IMR-90 (cell line): ENCODE measurements around the gene TXNL4A. TPM values are rescaled to one million over a fixed set of nuclear protein-coding genes. Genes with fewer than 3 reads are reported as not detected.
A peak's percentile ranks its signal among the peaks of the same experiment; 100 is the strongest.

Source experiments
- ATAC-seq: fragments of 200-7000 bp; cut with Tn5 transposase; 2 replicates; pipeline ENCODE4 v1.9.1; 2020; ENCODE audit warnings: low read depth, mild to moderate bottlenecking, moderate library complexity
- Bru-seq: library from RNA; stranded (reverse); fragments of 400-500 nt; gene quantifications from one replicate; lab custom pipeline; 2021; lab: Mats Ljungman, UMichigan
- BruChase-seq, 2 experiments: library from RNA; stranded (reverse); fragments of 400-500 nt; gene quantifications; one replicate each; lab custom pipeline; 2021; lab: Mats Ljungman, UMichigan
- BruUV-seq: library from RNA; stranded (reverse); fragments of 400-500 nt; replicated peaks from 2 replicates; lab custom pipeline; 2021; lab: Mats Ljungman, UMichigan
- CTCF ChIA-PET: fragments of 300-600 bp; formaldehyde crosslinking; extraction: SDS; loops from one replicate; lab custom pipeline; 2021; ENCODE audit warnings: antibody characterized with exemption; lab: Yijun Ruan, JAX
- POLR2A ChIA-PET: fragments of 300-600 bp; sonication (Branson Sonifier 250); formaldehyde crosslinking; loops from one replicate; lab custom pipeline; 2022; ENCODE audit warnings: antibody characterized with exemption; ENCODE audit not compliant: unreplicated experiment; lab: Charles Lee
- DNase-seq: peaks from one replicate; pipeline ENCODE4 v3.0.0; 2013
- H2AFZ ChIP-seq: replicated peaks from 2 replicates; pipeline ENCODE3; 2013; ENCODE audit warnings: low read length, mild to moderate bottlenecking; ENCODE audit not compliant: poor library complexity
- H2AK5ac ChIP-seq: 2 replicates; pipeline ENCODE4 v1.6.1; 2013; ENCODE audit warnings: low read depth, low read length, inconsistent platforms
- H2AK9ac ChIP-seq: replicated peaks from 2 replicates; pipeline ENCODE3; 2013; ENCODE audit warnings: mild to moderate bottlenecking, low read depth, low read length, moderate library complexity; ENCODE audit not compliant: poor library complexity
- H2BK120ac ChIP-seq: 2 replicates; pipeline ENCODE4 v1.6.1; 2013; ENCODE audit warnings: low read depth, low read length, inconsistent platforms
- H2BK15ac ChIP-seq: 3 replicates; pipeline ENCODE4 v1.6.1; 2013; ENCODE audit warnings: low read depth, low read length, inconsistent platforms
- H2BK20ac ChIP-seq: 2 replicates; pipeline ENCODE4 v1.6.1; 2013; ENCODE audit warnings: low read depth, mild to moderate bottlenecking, inconsistent platforms, low read length, moderate library complexity
- H2BK5ac ChIP-seq: 2 replicates; pipeline ENCODE4 v1.6.1; 2013; ENCODE audit warnings: mild to moderate bottlenecking, low read depth, low read length, inconsistent platforms; ENCODE audit not compliant: poor library complexity, severe bottlenecking
- H3K14ac ChIP-seq: replicated peaks from 2 replicates; pipeline ENCODE4 v1.6.1; 2013; ENCODE audit warnings: low read depth, low read length, inconsistent platforms
- H3K18ac ChIP-seq: 2 replicates; pipeline ENCODE4 v1.6.1; 2013; ENCODE audit warnings: low read depth, low read length, control low read depth
- H3K23ac ChIP-seq: 2 replicates; pipeline ENCODE4 v1.6.1; 2013; ENCODE audit warnings: low read depth, low read length, inconsistent platforms
- H3K27ac ChIP-seq: 2 replicates; pipeline ENCODE4 v1.5.1; 2013; ENCODE audit warnings: mild to moderate bottlenecking, control low read depth, low read length; ENCODE audit not compliant: insufficient read depth
- H3K27me3 ChIP-seq: 2 replicates; pipeline ENCODE4 v1.6.1; 2013; ENCODE audit warnings: low read length; ENCODE audit not compliant: control insufficient read depth, insufficient read depth
- H3K36me3 ChIP-seq: 2 replicates; pipeline ENCODE4 v1.6.1; 2013; ENCODE audit warnings: low read length, mixed read lengths; ENCODE audit not compliant: control insufficient read depth, insufficient read depth
- H3K4ac ChIP-seq: 2 replicates; pipeline ENCODE4 v1.6.1; 2013; ENCODE audit warnings: low read depth, low read length, inconsistent platforms
- H3K4me1 ChIP-seq: 2 replicates; pipeline ENCODE4 v1.6.1; 2013; ENCODE audit warnings: low read length, mixed read lengths; ENCODE audit not compliant: control insufficient read depth, insufficient read depth
- H3K4me2 ChIP-seq: 2 replicates; pipeline ENCODE4 v1.6.1; 2013; ENCODE audit warnings: low read depth, mild to moderate bottlenecking, control low read depth, low read length, moderate library complexity
- H3K4me3 ChIP-seq: 2 replicates; pipeline ENCODE4 v1.5.1; 2013; ENCODE audit warnings: low read depth, mild to moderate bottlenecking, control low read depth, low read length, moderate library complexity; ENCODE audit not compliant: insufficient read depth
- H3K56ac ChIP-seq: 2 replicates; pipeline ENCODE4 v1.6.1; 2013; ENCODE audit warnings: low read length, inconsistent platforms; ENCODE audit not compliant: insufficient read depth; ENCODE audit errors: extremely low read depth
- H3K79me1 ChIP-seq, 2 experiments: 2 replicates each; pipeline ENCODE4 v1.6.1; 2013; ENCODE audit warnings: low read length in 2 of 2, inconsistent platforms in 1 of 2, low read depth in 1 of 2
- H3K9ac ChIP-seq: 2 replicates; pipeline ENCODE4 v1.6.1; 2013; ENCODE audit warnings: low read depth, low read length, control low read depth
- H3K9me1 ChIP-seq: 2 replicates; pipeline ENCODE4 v1.6.1; 2013; ENCODE audit warnings: low read length, inconsistent platforms; ENCODE audit not compliant: insufficient read depth
- H3K9me3 ChIP-seq: 2 replicates; pipeline ENCODE4 v1.6.1; 2013; ENCODE audit warnings: low read length; ENCODE audit not compliant: control insufficient read depth, insufficient read depth
- H4K20me1 ChIP-seq: 2 replicates; pipeline ENCODE4 v1.6.1; 2013; ENCODE audit warnings: low read length, inconsistent platforms; ENCODE audit not compliant: insufficient read depth
- H4K5ac ChIP-seq: 2 replicates; pipeline ENCODE4 v1.6.1; 2013; ENCODE audit warnings: mild to moderate bottlenecking, low read depth, low read length, control low read depth
- H4K8ac ChIP-seq, 2 experiments: 2 replicates each; pipeline ENCODE4 v1.6.1; 2013; ENCODE audit warnings: low read depth in 2 of 2, low read length in 2 of 2, control low read depth in 1 of 2, inconsistent platforms in 1 of 2
- H4K91ac ChIP-seq: 2 replicates; pipeline ENCODE4 v1.6.1; 2013; ENCODE audit warnings: low read depth, low read length, inconsistent platforms; ENCODE audit not compliant: insufficient read depth
- BHLHE40 ChIP-seq: fragments of 150-350 bp; IDR thresholded peaks from 2 replicates; pipeline ENCODE4 v1.6.1; 2016; ENCODE audit warnings: mild to moderate bottlenecking, low read depth, low read length
- CHD1 ChIP-seq: IDR thresholded peaks from 2 replicates; pipeline ENCODE4 v1.6.1; 2012; ENCODE audit warnings: low read depth, low read length, improper control_type of control experiment
- FOS ChIP-seq: fragments of 150-350 bp; IDR thresholded peaks from 2 replicates; pipeline ENCODE4 v1.6.1; 2016; ENCODE audit warnings: low read depth, low read length
- MAZ ChIP-seq: IDR thresholded peaks from 2 replicates; pipeline ENCODE4 v1.6.1; 2012; ENCODE audit warnings: low read depth, mild to moderate bottlenecking, low read length, improper control_type of control experiment, moderate library complexity, borderline replicate concordance
- MXI1 ChIP-seq: IDR thresholded peaks from 2 replicates; pipeline ENCODE4 v1.6.1; 2012; ENCODE audit warnings: low read depth, mild to moderate bottlenecking, low read length, moderate library complexity, borderline replicate concordance
- POLR2A ChIP-seq: IDR thresholded peaks from 2 replicates; pipeline ENCODE4 v1.6.1; 2012; ENCODE audit warnings: mild to moderate bottlenecking, low read depth, low read length
- RAD21 ChIP-seq: IDR thresholded peaks from 2 replicates; pipeline ENCODE4 v1.6.1; 2012; ENCODE audit warnings: low read length, improper control_type of control experiment
- WGBS, 2 experiments: methylation state at CpG; one replicate each; pipeline versions ENCODE4 v1.1.5 to v1.1.7; 2013; ENCODE audit warnings: missing lambda C conversion rate in 2 of 2; ENCODE audit not compliant: insufficient read length in 1 of 2; ENCODE audit errors: extremely low coverage in 2 of 2; 5-methylcytosine and 5-hydroxymethylcytosine counted together
- dilution Hi-C: fragments of 300-500 bp; cut with HindIII; formaldehyde crosslinking; loops from one replicate; pipeline ENCODE4 v1.14.3; 2018; ENCODE audit warnings: low sequenced_read_pairs; ENCODE audit not compliant: unreplicated experiment
- in situ Hi-C: fragments of 300-500 bp; cut with MboI; formaldehyde crosslinking; loops from 3 replicates; pipeline ENCODE4 v1.14.3; 2019; ENCODE audit warnings: low sequenced_read_pairs, inconsistent platforms, mixed read lengths
- intact Hi-C: fragments of 100-400 bp; cut with micrococcal nuclease; formaldehyde crosslinking; loops from 2 replicates; pipeline ENCODE4 v1.10.0; 2022
- long read RNA-seq: library from polyadenylated mRNA; unstranded; transcript quantifications from one replicate; pipeline ENCODE4 v2.0.0, GENCODE V29; 2021; ENCODE audit not compliant: unreplicated experiment
- polyA plus RNA-seq, 3 experiments: library from polyadenylated mRNA; depleted of rRNA; stranded (reverse); fragments of >200 nt; gene quantifications; 2 replicates each; pipeline ENCODE4 v1.2.3, GENCODE V29; 2012; ENCODE audit warnings: low replicate concordance in 1 of 3
- total RNA-seq: library from RNA; depleted of rRNA; stranded (reverse); fragments of >200 nt; gene quantifications from 2 replicates; pipeline ENCODE4 v1.2.3, GENCODE V29; 2012; rRNA removed
- TF ChIP-seq, protein P1 (sequence below): fragments of 150-350 bp; IDR thresholded peaks from 2 replicates; pipeline ENCODE4 v1.6.1; 2017; ENCODE audit warnings: mild to moderate bottlenecking, antibody characterized with exemption, low read length, low read depth

Gene TXNL4A, protein sequence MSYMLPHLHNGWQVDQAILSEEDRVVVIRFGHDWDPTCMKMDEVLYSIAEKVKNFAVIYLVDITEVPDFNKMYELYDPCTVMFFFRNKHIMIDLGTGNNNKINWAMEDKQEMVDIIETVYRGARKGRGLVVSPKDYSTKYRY
- total RNA-seq (38.7 and 72.8 TPM in 2 replicates), polyA plus RNA-seq (2012; rRNA removed) (103 and 130 TPM in 2 replicates), Bru-seq, nascent RNA (percentile 77 among the genes with signal in this experiment), BruChase-seq, experiment 1, labeled RNA remaining after a 6-hour chase (percentile 81 among the genes with signal in this experiment), BruChase-seq, experiment 2, labeled RNA remaining after a 2-hour chase (percentile 75 among the genes with signal in this experiment)
- 55.2 and 96.9 TPM in 2 replicates for polyA plus RNA-seq (2012; cell fraction: cytosol; rRNA removed)
- 22.7 and 54.6 TPM in 2 replicates for polyA plus RNA-seq (2012; cell fraction: nucleus; rRNA removed; ENCODE audit: low replicate concordance)
- long read RNA-seq, transcript TXNL4A-201 (3 exons, 3,504 nt) = major isoform, 85 of 116 reads
- long read RNA-seq, partial matches to known transcripts = 15 of 116 reads
- long read RNA-seq, other reads (novel, unspliced or antisense) = 9 of 116 reads

DNA sequence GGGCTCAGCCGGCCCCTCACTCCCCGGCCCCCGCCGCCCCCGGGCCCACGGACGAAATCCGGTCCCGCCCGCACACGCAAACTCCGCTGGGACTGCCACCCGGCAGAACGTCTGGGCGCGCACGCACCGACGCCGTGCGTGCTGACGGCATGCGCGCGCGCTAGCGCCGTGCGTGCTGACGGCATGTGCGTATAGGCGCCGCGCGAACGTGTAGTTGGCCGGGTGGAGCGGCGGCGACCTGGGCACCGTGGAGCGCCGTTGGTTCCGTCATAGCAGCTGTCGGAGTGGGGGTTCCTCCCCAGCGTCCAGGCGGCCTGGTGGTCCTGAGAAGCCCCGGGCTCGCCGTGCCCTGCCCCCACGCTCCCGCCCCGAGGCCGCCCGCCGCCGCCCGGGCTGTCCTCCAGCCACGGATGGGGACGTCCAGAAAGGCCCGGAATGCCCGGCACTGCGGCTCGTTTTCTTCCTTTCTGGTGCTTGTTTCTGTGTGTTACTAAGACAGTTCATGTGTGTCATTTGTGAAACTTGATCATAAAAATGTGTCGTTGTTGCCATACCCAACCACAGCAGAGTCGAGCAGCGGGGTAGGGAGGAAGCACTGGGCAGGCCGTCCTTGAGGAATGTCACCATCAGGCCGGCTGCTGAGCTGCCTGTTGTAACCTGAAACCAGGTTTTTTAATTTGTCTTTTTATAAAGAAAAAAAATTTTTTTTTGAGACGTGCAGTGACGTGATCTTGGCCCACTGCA lies at the start of gene TXNL4A:
Gene TXNL4A (minus strand): TSS at position 113 of the 744 bp plus-strand sequence. CDS start 171 bp downstream, outside the sequence.
- Histone ChIP-seq H3K27ac (peak within 1 kb of the TSS; percentile 94), H3K36me3 (peaks cover 9% of the 10 kb centered on the region), H3K4ac (peak within 1 kb of the TSS; percentile 96), H3K4me3 (peak within 1 kb of the TSS; percentile 85), H4K8ac (peak within 1 kb of the TSS; percentile 94 to 99), H3K56ac (peak within 1 kb of the TSS; percentile 93), H2BK20ac (no peak within 1 kb of the TSS), H3K23ac (peak within 1 kb of the TSS; percentile 94), H3K4me2 (peak within 1 kb of the TSS; percentile 89), H2BK15ac (no peak within 1 kb of the TSS; the same call in 2 of the 3 replicates), H2AK5ac (peak within 1 kb of the TSS; percentile 100), H3K14ac (peak within 1 kb of the TSS; percentile 99), H2BK120ac (peak within 1 kb of the TSS; percentile 63), H3K9me3 (no peaks in the 10 kb centered on the region), H2AK9ac (peak within 1 kb of the TSS; percentile 97), H2AFZ (peak within 1 kb of the TSS; percentile 98), H3K27me3 (no peaks in the 10 kb centered on the region), H3K79me1 (peaks cover 7 to 38% of the 10 kb centered on the region in 2 experiments; a peak in 3 of 4 replicates), H4K20me1 (peaks cover 44% of the 10 kb centered on the region), H3K18ac (peak within 1 kb of the TSS; percentile 68), H2BK5ac (peak within 1 kb of the TSS; percentile 91), H3K9me1 (0 out of 2 replicates have a peak, but pooled peaks cover 3% of the 10 kb centered on the region), H4K5ac (peak within 1 kb of the TSS; percentile 92), H3K4me1 (peaks cover 7% of the 10 kb centered on the region), H3K9ac (peak within 1 kb of the TSS; percentile 96), H4K91ac (peak within 1 kb of the TSS; percentile 91)
- peak; percentile 89 for DNase-seq
- TF ChIP-seq POLR2A (peak; percentile 77), RAD21 (no peak), BHLHE40 (peak; percentile 90), MAZ (peak; percentile 27; the same call in 1 of the 2 replicates), FOS (0 out of 2 replicates have a peak, but pooled peaks have one; percentile 28), CHD1 (0 out of 2 replicates have a peak, but pooled peaks have one; percentile 69), MXI1 (peak; percentile 59; the same call in 1 of the 2 replicates)
- TF ChIP-seq, protein P1, sequence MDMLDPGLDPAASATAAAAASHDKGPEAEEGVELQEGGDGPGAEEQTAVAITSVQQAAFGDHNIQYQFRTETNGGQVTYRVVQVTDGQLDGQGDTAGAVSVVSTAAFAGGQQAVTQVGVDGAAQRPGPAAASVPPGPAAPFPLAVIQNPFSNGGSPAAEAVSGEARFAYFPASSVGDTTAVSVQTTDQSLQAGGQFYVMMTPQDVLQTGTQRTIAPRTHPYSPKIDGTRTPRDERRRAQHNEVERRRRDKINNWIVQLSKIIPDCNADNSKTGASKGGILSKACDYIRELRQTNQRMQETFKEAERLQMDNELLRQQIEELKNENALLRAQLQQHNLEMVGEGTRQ = no peak
- in situ Hi-C loops = no loop called here
- POLR2A ChIA-PET = no interaction called here
- ATAC-seq = peak; percentile 95
- CTCF ChIA-PET = no interaction called here
- WGBS, 2 experiments = 0% methylated on average over 41 of the region's 71 CpGs; no CpG with 5 or more reads in 1 of the 2 experiments
- no TSS peak for BruUV-seq
- dilution Hi-C loops = no loop called here
- intact Hi-C loops = loop anchor here (1.0 to 5.0 kb wide), 2 partner anchors 46 to 144 kb away; partner anchors contain the start of gene RBFA
